ENCODE data around the gene ASPDH.
A peak's percentile ranks its signal among the peaks of the same experiment; 100 is the strongest.

Gene ASPDH

GRCh38 chr19:50542943-50543342 lies 29.2 kb upstream of the ASPDH start:
- Histone ChIP-seq H3K4me1 (peaks cover 3% of the 10 kb centered on the region; the same call in 1 of the 2 replicates), H3K27me3 (peaks cover 11% of the 10 kb centered on the region), H3K9me3 (no peaks in the 10 kb centered on the region), H3K4me3 (ENCODE audit: low read depth, low read length) (no peak overlapping the region), H3K36me3 (no peaks in the 10 kb centered on the region)
- no peak for TF ChIP-seq CTCF (IDR thresholded peaks at IDR 0.05; ENCODE audit: low read depth, low read length)
- no peak for DNase-seq

- H3K4me1 ChIP-seq, result no peaks in the 10 kb centered on the region
- no peak overlapping the region for H3K4me3 ChIP-seq (ENCODE audit: low read depth, low read length)
- no peaks in the 10 kb centered on the region for H3K27me3 ChIP-seq
- peak; percentile 95 for TF ChIP-seq CTCF (IDR thresholded peaks at IDR 0.05; ENCODE audit: low read depth, low read length)
- H3K36me3 ChIP-seq, result no peaks in the 10 kb centered on the region
- DNase-seq, result peak; percentile 92
- H3K9me3 ChIP-seq, result no peaks in the 10 kb centered on the region
Measured at GRCh38 chr19:50537769-50538230, 24.1 kb upstream of the ASPDH start.

GRCh38 chr19:50537306-50537685 lies 23.6 kb upstream of the ASPDH start:
- Histone ChIP-seq H3K4me3 (ENCODE audit: low read depth, low read length) (no peak overlapping the region), H3K9me3 (no peaks in the 10 kb centered on the region), H3K27me3 (no peaks in the 10 kb centered on the region), H3K4me1 (no peaks in the 10 kb centered on the region), H3K36me3 (no peaks in the 10 kb centered on the region)
- DNase-seq, result no peak
- TF ChIP-seq CTCF (IDR thresholded peaks at IDR 0.05; ENCODE audit: low read depth, low read length), result no peak

DNA sequence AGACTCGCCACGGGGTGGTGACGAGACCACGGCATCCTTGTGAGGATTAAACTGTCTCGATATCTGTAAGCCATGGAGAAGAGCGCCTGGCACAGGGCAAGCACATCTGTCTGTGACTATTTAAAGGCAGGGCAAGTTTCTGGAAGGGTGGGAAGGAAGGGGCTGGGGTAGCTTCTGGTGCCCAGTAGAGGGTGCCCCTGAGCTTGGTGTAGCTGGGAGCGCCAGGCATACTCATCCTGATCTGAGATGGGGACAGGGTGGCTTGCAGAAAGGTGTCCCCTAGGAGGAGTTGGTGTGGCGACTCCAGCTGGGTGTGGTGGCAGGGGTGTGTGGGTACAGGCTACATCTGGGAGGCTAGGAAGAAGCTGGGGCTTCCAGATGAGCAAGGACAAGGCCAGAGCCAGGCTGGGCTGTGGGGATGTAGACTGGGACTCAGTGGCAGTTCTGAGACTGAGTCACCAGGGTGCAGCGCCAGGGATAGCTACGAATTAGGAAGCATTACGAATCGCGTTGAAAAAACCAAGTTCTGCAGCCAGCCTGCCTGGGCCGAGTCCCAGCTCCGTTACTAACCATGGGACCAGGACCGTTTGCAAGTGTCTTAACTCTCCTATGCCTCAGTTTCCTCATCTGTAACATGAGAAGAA lies 23.1 kb upstream of the ASPDH start:
- Histone ChIP-seq H3K4me3 (ENCODE audit: low read depth, low read length) (no peak overlapping the region), H3K27me3 (no peaks in the 10 kb centered on the region; the same call in 1 of the 2 replicates), H3K36me3 (no peaks in the 10 kb centered on the region), H3K4me1 (no peaks in the 10 kb centered on the region), H3K9me3 (no peaks in the 10 kb centered on the region)
- no peak for TF ChIP-seq CTCF (IDR thresholded peaks at IDR 0.05; ENCODE audit: low read depth, low read length)
- no peak for DNase-seq

- Histone ChIP-seq H3K4me3 (ENCODE audit: low read depth, low read length) (no peak overlapping the region), H3K27me3 (no peaks in the 10 kb centered on the region; the same call in 1 of the 2 replicates), H3K36me3 (no peaks in the 10 kb centered on the region), H3K9me3 (no peaks in the 10 kb centered on the region), H3K4me1 (no peaks in the 10 kb centered on the region)
- no peak for TF ChIP-seq CTCF (IDR thresholded peaks at IDR 0.05; ENCODE audit: low read depth, low read length)
- DNase-seq, result peak; percentile 12
Measured at GRCh38 chr19:50535672-50536187, 22.0 kb upstream of the ASPDH start.

DNA sequence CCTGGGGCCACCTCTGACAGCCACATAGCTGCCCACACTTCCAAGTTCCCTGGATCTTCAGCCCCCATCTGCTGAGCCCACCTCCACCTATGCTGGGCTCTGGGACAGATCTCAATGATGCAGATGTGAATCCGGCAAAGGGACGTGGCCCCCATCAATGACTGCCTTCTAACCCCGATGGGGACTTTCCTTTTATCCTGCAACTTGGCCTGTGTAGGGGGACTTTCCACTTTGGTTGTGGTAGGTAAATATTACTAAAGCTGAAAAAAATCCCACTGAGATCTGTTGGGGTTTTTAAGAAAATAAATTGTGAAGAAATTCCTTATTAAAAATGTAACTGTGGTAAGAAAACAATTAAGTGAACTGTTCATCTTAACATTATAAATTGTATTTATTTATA lies 20.8 kb upstream of the ASPDH start:
- no peak for TF ChIP-seq CTCF (IDR thresholded peaks at IDR 0.05; ENCODE audit: low read depth, low read length)
- DNase-seq, result no peak
- Histone ChIP-seq H3K27me3 (no peaks in the 10 kb centered on the region; the same call in 1 of the 2 replicates), H3K4me3 (ENCODE audit: low read depth, low read length) (no peak overlapping the region), H3K36me3 (no peaks in the 10 kb centered on the region), H3K9me3 (no peaks in the 10 kb centered on the region), H3K4me1 (no peaks in the 10 kb centered on the region)
